Uterus (tissue), 2 donors: ENCODE results near the gene NEK4.

Source experiments
- CTCF ChIP-seq, 4 experiments: fragments of 200-600 bp in 2 of 4; fragments of 450-650 bp in 2 of 4; sonication (generic) in 2 of 4; IDR thresholded peaks; one replicate each; pipeline ENCODE4 v1.5.1; 2016 to 2019; ENCODE audit warnings: antibody characterized with exemption in 4 of 4, mild to moderate bottlenecking in 2 of 4, moderate library complexity in 1 of 4
- POLR2A ChIP-seq, 2 donors: fragments of 450-650 bp; IDR thresholded peaks; one replicate each; pipeline ENCODE4 v1.6.1; 2016; ENCODE audit warnings: antibody characterized with exemption in 2 of 2, mild to moderate bottlenecking in 1 of 2, moderate library complexity in 1 of 2

GRCh38 chr3:52795298-52795900, 24.7 kb upstream of the NEK4 start:
- no peak for TF ChIP-seq CTCF (IDR thresholded peaks at IDR 0.05)
- no peak for TF ChIP-seq POLR2A (IDR thresholded peaks at IDR 0.05)
